Measurements from ENCODE around the gene ORMDL3. TPM values are rescaled to one million over a fixed set of nuclear protein-coding genes. Genes with fewer than 3 reads are reported as not detected.

The ORMDL3 gene
- total RNA-seq, 1 experiment from 2014 or later, result 14.7 TPM

- intact Hi-C loops (cut with micrococcal nuclease), result no loop called here
- CTCF ChIA-PET, result interaction anchor here (0.6 kb wide), 1 partner anchor 12 kb away, joined by 3 read pairs; no protein-coding TSS in a partner anchor
- POLR2A ChIA-PET, result interaction anchor here (1.7 kb wide), 1 partner anchor 23 kb away, joined by 3 read pairs; no protein-coding TSS in a partner anchor
- H3K4me3 Mint-ChIP-seq (ENCODE audit: unreplicated experiment), result no peak overlapping the region
- no peak for DNase-seq (ENCODE audit: unreplicated experiment)
- no TSS peak for BruUV-seq (replicated peaks)
- H3K4me1 Mint-ChIP-seq (ENCODE audit: insufficient read depth, unreplicated experiment), result no peaks in the 10 kb centered on the region
- TF ChIP-seq CTCF (IDR thresholded peaks at IDR 0.05; ENCODE audit: unreplicated experiment), result no peak
- no peaks in the 10 kb centered on the region for H3K9me3 Mint-ChIP-seq (ENCODE audit: unreplicated experiment)
- no peaks in the 10 kb centered on the region for H3K36me3 Mint-ChIP-seq (ENCODE audit: insufficient read depth, unreplicated experiment)
- no peak overlapping the region for H3K27ac Mint-ChIP-seq (ENCODE audit: low read depth, unreplicated experiment)
- H3K27me3 Mint-ChIP-seq (ENCODE audit: insufficient read depth, unreplicated experiment), result peaks cover 45% of the 10 kb centered on the region
These were observed 44.9 kb upstream of the ORMDL3 start for GRCh38 chr17:39972271-39972670.

DNA sequence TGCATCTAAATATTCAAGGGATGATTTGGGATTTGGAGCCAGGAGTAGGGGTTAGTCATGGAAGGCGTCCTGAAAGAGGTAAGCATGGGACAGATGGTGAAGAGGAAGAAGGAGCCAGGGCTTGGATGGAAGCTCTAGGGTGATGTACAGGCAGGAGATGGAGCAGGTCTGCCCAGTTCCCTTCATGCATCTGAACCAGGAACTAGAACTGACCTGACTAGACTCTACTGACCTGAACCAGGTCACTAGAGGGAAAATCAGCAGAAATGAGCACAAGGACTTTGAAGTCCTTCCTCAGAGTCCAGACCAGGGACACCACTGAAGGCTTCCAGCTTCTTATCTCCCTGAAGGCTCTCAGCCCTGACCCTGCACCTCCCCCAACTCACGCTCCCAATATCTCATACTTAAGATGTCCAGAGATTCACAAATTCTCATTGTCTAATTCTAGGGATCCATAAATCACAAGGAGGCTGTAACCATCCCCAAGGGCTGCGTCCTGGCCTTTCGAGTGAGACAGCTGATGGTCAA is 43.7 kb upstream of the ORMDL3 start:
- DNase-seq (ENCODE audit: unreplicated experiment), result no peak
- H3K36me3 Mint-ChIP-seq (ENCODE audit: insufficient read depth, unreplicated experiment), result no peaks in the 10 kb centered on the region
- no TSS peak for BruUV-seq (replicated peaks)
- POLR2A ChIA-PET, result interaction anchor here (1.7 kb wide), 1 partner anchor 25 kb away, joined by 3 read pairs; no protein-coding TSS in a partner anchor
- peaks cover 45% of the 10 kb centered on the region for H3K27me3 Mint-ChIP-seq (ENCODE audit: insufficient read depth, unreplicated experiment)
- no peak overlapping the region for H3K27ac Mint-ChIP-seq (ENCODE audit: low read depth, unreplicated experiment)
- TF ChIP-seq CTCF (IDR thresholded peaks at IDR 0.05; ENCODE audit: unreplicated experiment), result no peak
- no peaks in the 10 kb centered on the region for H3K9me3 Mint-ChIP-seq (ENCODE audit: unreplicated experiment)
- H3K4me1 Mint-ChIP-seq (ENCODE audit: insufficient read depth, unreplicated experiment), result peaks cover 6% of the 10 kb centered on the region
- H3K4me3 Mint-ChIP-seq (ENCODE audit: unreplicated experiment), result no peak overlapping the region
- CTCF ChIA-PET, result interaction anchor here (1.4 kb wide), 1 partner anchor 9 kb away, joined by 4 read pairs; the partner anchor contains the start of gene PSMD3
- intact Hi-C loops (cut with micrococcal nuclease), result no loop called here

DNA sequence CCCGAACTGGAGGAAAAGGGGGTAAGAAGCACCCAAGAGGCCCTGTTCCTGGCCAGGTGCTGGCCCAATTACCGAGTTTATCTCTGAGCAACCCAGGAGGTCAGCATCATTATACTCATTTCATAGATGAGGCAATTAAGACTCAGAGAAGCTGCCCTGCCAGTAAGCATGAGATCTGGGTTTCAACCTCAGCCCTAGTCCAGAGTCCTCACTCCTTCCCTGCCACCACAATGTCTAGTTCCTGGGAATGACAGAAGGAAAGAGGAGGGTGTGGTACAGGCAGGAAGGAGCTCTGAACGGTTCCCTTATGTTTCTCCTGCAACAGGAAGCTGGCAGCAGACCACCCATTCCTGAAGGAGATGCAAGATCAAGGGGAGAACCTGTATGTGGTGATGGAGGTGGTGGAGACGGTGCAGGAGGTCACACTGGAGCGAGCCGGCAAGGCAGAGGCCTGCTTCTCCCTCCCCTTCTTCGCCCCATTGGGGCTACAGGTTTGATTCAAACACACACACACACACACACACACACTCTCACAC is 42.8 kb upstream of the ORMDL3 start:
- no peak for TF ChIP-seq CTCF (IDR thresholded peaks at IDR 0.05; ENCODE audit: unreplicated experiment)
- BruUV-seq (replicated peaks), result no TSS peak
- Mint-ChIP-seq H3K27ac (ENCODE audit: low read depth, unreplicated experiment) (no peak overlapping the region), H3K9me3 (ENCODE audit: unreplicated experiment) (no peaks in the 10 kb centered on the region), H3K27me3 (ENCODE audit: insufficient read depth, unreplicated experiment) (peaks cover 45% of the 10 kb centered on the region), H3K36me3 (ENCODE audit: insufficient read depth, unreplicated experiment) (no peaks in the 10 kb centered on the region), H3K4me3 (ENCODE audit: unreplicated experiment) (no peak overlapping the region), H3K4me1 (ENCODE audit: insufficient read depth, unreplicated experiment) (peaks cover 6% of the 10 kb centered on the region)
- POLR2A ChIA-PET, result no interaction called here
- intact Hi-C loops (cut with micrococcal nuclease), result no loop called here
- DNase-seq (ENCODE audit: unreplicated experiment), result no peak
- CTCF ChIA-PET, result interaction anchor here (0.6 to 1.4 kb wide), 2 partner anchors 10 to 38 kb away, joined by 3 to 4 read pairs; partner anchors contain the start of gene PSMD3

DNA sequence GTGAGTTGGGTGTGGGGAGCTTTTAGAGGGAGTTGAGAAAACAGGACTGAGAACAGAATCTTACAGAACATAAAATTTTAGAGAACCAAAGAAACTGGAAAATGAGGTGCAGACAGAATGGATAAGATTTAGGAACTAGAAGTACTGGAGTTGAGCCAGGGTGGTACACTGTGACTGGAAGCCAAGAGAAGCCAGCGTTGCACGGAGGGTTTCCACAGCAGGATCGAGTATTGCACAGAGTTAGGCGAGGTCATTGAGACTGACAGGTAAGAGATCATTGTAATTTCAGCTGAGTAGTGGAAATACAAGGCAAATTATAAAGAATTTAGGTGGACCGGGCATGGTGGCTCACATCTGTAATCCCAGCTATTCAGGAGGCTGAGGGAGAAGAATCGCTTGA is 42.0 kb upstream of the ORMDL3 start:
- no peak for DNase-seq (ENCODE audit: unreplicated experiment)
- no peak overlapping the region for H3K27ac Mint-ChIP-seq (ENCODE audit: low read depth, unreplicated experiment)
- ChIA-PET CTCF (interaction anchor here (0.6 to 1.2 kb wide), 5 partner anchors 8 to 348 kb away, joined by 3 to 5 read pairs (median 3); no protein-coding TSS in a partner anchor), POLR2A (interaction anchor here (1.2 to 1.7 kb wide), 2 partner anchors 11 kb away, joined by 4 to 8 read pairs; partner anchors contain the start of gene PSMD3)
- TF ChIP-seq CTCF (IDR thresholded peaks at IDR 0.05; ENCODE audit: unreplicated experiment), result no peak
- no peaks in the 10 kb centered on the region for H3K9me3 Mint-ChIP-seq (ENCODE audit: unreplicated experiment)
- no peaks in the 10 kb centered on the region for H3K36me3 Mint-ChIP-seq (ENCODE audit: insufficient read depth, unreplicated experiment)
- intact Hi-C loops (cut with micrococcal nuclease), result no loop called here
- BruUV-seq (replicated peaks), result no TSS peak
- peaks cover 45% of the 10 kb centered on the region for H3K27me3 Mint-ChIP-seq (ENCODE audit: insufficient read depth, unreplicated experiment)
- H3K4me3 Mint-ChIP-seq (ENCODE audit: unreplicated experiment), result no peak overlapping the region
- peaks cover 6% of the 10 kb centered on the region for H3K4me1 Mint-ChIP-seq (ENCODE audit: insufficient read depth, unreplicated experiment)
